HG03575 (cell line): ENCODE results near the gene CRELD1.
"Not testable (repeated sequence)": the region's sequence is repeated elsewhere in the genome, so short reads cannot be mapped to it uniquely, and the experiment has no call there.

Experiments used
- ATAC-seq: cut with Tn5 transposase; IDR thresholded peaks from one replicate; pipeline ENCODE4 v1.9.1; 2021; ENCODE audit not compliant: unreplicated experiment, insufficient number of reproducible peaks, low FRiP score; ENCODE audit errors: extremely low read depth

CRELD1 gene, protein sequence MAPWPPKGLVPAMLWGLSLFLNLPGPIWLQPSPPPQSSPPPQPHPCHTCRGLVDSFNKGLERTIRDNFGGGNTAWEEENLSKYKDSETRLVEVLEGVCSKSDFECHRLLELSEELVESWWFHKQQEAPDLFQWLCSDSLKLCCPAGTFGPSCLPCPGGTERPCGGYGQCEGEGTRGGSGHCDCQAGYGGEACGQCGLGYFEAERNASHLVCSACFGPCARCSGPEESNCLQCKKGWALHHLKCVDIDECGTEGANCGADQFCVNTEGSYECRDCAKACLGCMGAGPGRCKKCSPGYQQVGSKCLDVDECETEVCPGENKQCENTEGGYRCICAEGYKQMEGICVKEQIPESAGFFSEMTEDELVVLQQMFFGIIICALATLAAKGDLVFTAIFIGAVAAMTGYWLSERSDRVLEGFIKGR

DNA sequence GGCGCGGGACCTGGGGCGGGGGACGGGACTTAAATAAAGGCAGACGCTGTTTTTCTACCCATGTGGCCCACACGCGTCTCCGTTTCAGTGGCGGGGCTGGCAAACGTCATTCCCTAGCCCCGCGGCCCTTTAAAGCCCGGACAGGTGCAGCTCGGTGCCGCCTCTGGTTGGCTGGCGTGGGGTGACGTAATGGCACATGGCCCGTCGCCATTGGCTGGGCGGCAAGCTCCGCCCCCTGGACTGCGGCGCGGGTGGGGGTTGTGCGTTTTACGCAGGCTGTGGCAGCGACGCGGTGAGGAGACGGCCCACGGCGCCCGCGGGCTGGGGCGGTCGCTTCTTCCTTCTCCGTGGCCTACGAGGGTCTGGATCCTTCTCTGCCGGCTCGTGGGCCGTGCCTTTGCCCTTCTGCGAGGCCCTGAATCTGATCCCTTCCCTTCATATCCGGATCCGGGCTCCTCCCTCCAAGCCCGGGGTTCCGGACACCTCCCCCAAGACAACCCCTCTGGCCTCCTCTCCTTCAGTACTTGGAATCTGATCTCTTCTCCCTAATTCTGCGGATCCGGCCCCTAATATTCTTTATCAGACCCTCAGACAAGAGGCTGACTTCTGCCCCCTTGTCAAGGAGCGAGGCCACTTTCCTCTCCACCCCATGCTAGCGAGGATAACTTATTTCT, at the start of gene CRELD1:
CRELD1 (plus strand) TSS at position 274 of the 674 bp plus-strand sequence. CDS start 605 bp downstream, outside the sequence.
- peak; percentile 86 for ATAC-seq

DNA sequence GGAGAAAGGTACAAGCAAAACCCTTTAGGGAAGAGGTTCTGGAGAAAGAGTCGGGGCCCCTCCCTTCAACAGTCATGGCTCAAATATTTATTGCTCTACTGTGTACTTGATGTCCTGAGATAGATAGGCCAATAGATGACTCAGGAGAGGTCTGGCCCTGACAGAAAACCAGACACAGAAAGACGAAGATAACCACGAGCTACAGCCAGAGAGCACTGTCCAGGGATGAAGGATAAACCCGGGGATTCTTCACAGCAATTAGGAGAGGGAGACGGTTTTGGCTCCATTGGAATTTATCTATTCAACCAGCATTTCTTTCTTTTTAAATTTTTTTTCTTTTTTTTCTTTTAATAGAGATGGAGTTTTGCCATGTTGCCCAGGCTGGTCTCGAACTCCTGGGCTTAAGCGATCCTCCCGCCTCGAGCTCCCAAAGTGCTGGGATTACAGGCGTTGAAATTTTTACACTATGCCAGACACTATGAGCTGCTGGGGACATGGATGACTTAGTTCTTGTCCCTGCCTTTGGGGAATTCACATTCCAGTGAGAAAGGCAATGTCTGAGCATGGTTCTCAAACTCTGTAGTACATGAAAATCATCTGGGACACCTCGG, 49.0 kb upstream of the CRELD1 start:
- ATAC-seq = no peak

DNA sequence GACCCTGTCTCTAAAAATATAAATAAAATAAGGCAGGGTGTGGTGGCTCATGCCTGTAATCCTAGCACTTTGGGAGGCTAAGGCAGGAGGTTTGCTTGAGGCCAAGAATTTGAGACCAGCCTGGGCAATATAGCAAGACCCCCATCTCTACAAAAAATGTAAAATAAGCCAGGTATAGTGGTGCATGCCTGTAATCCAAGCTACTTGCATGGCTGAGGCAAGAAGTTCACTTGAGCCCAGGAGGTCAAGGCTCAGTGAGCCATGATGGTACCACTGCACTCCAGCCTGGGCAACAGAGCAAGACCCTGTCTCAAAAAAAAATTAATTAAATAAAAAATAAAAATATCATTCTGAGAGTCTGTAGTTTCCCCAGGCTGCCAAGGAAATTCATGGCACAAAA, 47.3 kb upstream of the CRELD1 start:
- ATAC-seq = no peak

DNA sequence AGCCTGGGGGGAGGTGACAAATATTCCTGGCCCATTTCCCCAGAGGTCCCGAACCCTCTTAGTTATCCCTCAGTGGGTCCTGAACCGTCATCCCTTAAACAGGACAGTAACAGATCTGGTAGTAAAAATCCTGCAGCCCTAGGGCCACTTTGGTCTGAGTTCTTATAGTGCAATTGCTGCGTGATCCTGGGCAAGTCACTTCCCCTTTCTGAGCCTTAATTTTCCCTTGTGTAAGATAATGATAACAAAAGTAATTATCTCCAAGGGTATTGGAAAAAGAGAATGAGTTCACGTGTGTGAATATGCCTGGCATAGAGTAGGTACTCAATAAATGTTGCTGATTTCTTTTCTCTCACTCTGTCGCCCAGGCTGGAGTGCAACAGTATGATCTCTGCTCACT, 46.2 kb upstream of the CRELD1 start:
- no peak for ATAC-seq

DNA sequence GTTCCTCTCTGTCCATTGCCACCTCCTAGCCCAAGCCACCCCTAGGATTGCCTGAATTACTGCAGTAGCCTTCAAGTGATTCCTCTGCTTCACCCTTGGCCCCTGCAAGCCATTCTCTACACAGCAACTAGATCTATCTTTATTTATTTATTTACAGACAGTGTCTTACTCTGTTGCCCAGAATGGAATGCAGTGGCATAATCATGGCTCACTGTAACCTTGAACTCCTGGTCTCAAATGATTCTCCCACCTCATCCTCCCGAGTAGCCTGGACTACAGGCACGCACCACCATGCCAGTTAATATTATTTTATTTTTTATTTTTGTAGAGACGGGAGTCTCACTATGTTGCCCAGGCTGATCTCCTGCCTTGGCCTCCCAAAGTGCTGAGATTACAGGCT, 45.1 kb upstream of the CRELD1 start:
- ATAC-seq = no peak

DNA sequence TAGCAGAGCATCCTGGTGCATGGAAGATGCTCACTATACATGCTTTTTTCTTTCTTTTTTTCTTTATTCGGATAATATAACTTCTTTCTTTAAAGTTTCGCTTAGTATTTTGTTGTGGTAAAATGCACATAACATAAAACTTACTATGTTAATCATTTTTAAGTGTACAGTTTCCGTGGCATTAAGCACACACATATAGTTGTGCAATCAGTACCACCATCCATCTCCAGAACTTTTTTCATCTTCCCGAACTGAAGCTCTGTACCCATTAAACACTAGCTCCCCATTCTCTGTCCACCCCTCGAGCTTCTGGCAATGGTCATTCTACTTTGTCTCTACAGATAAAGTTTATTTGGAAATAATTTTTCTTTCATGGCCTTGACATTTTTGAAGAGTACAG, 44.2 kb upstream of the CRELD1 start:
- ATAC-seq = no peak

DNA sequence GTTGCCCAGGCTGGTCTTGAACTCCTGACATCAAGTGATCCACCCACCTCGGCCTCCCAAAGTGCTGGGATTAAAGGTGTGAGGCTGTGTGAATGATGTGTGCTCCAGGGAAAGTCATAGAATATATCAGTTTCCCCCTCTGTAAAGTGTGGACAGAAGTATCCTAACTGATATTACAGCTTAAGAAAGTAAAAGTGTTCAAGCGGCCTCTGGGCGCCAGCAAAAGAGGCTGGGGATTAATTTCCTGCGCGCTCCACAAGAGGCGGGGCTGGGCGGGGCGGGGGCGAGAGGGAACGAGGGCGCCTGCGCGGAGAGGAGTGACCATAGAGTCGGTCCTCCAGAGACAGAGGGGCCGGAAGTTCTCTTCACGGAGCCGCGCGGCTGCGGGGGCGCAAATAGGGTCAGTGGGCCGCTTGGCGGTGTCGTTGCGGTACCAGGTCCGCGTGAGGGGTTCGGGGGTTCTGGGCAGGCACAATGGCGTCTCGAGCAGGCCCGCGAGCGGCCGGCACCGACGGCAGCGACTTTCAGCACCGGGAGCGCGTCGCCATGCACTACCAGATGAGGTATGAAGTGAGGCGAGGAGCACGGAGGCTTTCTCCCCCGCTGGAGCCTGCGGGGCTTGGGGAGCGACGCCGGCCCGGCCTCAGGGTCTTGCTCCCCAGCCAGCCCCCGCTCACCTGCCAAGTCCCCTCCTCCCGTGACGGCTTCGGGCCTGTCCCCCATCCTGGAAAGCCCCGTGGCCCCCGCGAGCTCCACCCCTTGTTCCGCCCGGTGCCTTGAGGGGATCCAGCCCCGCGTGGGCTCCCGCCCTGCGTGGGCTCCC, 43.2 kb upstream of the CRELD1 start, which contains the start of gene JAGN1:
JAGN1 (plus strand) TSS at position 362 of the 823 bp plus-strand sequence; CDS start at position 475, 113 bp downstream.
- no peak for ATAC-seq

DNA sequence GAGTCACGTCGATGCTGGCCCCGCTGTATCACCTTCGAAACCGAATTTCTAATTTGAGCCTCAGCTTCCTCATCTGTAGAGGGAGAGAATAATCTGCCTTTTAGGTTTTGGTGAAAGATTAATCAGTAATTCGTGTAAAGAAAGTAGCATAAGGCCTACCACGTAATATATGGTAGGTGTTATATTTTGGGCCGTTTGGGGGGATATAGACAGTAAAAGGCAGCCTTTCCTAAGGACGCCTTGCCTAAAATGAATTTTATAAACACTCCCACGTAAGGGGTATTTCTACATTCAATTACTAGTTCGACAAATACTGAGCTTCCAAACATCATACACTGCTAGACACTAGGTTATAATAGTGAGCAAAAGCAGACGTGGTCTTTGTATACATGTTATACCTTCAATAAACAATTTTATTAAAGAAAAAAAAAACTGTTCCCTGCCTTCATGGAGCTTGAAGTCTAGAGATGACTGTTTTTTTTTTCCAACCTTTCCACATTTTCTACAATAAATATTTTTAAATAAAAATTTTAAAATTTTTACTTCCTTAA, 42.5 kb upstream of the CRELD1 start:
- no peak for ATAC-seq

DNA sequence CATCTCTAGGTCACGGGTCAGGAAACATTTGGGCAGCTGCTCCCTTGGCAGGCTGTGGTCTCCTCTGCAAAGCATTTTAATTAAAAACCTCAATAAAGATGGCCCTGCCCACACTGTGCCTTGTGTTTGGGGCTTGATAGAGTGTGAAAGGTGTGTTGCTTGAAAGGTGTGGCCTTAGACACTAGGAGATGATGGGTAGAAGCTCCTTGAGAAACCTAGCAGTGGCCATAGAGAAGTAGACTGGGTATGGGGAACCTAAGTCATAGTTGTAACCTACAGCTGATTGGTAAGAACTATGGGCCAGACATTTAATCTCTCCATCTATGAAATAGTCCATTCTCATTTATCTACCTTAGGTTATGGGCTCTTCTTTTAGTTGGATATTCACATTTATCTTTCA, 39.9 kb upstream of the CRELD1 start:
- ATAC-seq = no peak

DNA sequence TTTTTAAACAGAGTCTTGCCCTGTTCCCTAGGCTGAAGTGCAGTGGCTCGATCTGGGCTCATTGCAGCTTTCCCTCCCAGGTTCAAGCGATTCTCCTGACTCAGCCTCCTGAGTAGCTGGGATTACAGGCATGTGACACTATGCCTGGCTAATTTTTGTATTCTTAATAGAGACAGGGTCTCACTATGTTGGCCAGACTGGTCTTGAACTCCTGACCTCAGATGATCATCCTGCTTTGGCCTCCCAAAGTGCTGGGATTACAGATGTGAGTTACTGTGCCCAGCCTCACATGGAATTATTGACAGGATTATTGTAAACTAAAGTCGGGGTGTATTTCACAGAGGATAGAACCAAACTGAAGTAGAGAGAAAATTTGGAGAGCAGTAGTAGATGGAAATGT, 37.9 kb upstream of the CRELD1 start:
- ATAC-seq = not testable (repeated sequence)

DNA sequence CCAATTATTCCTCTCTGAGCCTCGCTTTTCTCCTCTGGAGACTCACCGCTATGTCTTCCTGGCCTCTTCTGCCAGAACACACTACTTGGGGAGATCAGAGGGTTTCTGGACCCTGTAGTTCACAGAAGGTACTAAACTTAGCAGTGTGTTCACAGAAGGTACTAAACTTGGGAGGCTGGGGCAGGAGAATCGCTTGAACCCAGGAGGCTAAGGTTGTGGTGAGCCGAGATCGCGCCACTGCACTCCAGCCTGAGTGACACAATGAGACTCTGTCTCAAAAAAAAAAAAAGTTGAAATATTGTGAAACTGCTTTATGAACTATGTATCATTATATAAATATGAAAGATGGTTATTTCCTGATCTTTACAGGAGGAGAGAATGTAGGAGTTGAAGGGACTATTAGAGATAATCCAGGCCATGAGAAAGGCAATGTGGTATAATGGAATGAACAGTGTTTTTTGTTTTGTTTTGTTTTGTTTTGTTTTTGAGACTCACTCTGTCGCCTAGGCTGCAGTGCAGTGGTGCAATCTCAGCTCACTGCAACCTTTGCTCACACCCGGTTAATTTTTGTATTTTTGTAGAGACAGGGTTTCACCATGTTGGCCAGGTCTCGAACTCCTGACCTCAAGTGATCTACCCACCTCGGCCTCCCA, 36.8 kb upstream of the CRELD1 start:
- not testable (repeated sequence) for ATAC-seq

DNA sequence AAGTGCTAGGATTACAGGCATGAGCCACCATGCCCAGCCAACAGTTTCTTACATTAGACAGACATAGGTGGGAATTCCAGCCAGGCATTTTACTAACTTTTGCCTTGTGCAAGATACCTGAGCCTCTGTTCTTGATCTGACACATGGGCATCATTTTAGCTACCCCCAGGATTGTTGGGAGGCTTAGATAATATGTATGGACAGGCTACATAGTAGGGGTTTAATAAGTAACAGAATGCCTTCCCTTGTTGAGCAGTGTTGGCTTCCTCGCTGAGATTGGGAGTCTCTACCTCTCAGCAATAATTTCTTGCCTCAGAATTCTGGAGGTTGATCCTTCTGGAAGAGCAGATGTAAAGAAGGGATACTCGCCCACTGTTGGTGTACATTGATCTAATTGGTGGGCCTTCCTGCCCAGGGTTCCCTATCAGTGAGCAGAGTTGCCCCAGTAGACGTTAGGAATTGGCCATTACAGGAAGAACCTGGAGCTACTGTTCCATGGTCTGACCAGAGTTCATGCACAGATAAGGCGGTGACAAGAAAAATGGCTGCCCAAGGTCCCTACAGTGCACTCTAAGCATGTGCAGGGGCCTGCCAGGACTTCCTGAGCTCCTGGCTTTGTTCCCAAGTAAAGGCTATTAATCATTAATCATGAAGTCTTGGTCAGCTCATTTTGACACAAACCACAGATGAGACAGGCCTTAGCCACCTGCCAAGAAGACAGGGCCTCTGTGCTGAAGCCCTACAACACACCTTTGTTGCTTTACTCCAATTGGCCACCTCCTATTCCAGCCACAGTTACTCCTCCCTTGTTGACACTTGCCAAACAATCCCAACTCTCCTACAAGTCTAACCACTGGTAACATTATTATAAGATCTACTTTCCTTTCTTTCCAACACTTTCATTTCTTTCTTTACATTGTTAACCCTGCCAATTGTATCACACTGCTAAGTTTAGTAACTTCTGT, 35.9 kb upstream of the CRELD1 start:
- no peak for ATAC-seq

DNA sequence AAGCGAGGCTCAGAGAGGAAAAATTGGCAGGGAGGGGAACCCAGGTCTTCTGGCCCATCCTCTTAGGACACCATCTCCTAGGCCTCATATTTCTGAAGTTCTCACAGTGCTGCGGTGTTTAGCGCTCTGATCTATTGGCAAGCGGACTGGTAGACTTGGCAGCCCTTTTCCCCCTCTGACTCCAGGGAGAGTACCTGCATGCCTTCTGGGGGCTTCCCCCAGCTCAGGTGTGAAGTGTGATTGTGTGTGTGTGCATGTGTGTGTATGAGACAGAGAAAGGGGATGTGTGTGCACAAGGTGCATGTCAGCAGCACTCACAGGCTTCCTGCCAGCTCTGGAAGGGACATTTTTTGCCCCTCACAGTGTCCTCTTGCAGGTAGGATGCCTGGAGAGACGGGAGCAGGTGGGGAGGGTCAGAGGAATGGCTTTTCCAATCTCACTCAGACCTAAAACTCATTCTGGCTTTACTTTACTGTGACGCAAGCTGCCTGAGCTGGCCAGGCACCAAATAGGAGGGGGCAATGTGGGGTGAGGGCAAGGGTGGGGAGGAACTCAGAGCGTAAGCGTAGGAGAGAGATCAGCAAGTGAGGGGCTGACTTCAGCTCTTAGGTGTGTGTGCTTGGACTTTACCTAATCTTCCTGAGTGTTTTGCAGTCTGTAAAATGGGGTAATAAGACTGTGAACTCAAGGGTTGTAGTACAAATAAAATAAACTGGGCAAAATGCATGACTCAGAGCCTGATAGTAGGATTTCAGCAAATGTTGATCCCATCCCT, 35.0 kb upstream of the CRELD1 start:
- ATAC-seq = no peak

DNA sequence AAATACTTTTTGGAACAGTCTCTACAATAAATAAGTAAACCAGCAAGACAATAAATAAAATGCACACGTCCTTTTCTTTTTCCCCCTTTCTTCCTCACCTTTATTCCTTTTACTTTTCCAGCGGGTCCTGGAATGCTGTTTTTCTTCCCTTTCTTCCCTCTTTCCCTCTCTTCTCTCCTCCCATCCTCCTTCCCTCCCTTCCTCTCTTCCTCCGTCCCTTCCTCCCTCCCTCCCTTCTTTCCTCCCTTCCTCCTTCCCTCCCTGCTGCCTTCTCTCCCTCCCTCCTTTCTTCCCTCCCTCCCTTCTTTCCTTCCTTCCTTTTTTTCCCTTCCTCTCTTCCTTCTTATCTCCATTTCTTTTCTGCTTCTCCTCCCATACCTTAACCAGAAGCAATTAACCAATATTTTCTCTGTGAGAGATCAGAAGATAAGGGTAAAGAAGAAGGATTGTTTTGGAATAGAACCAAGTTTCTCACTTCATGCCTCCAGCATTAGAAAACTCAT, 34.3 kb upstream of the CRELD1 start:
- ATAC-seq = no peak

DNA sequence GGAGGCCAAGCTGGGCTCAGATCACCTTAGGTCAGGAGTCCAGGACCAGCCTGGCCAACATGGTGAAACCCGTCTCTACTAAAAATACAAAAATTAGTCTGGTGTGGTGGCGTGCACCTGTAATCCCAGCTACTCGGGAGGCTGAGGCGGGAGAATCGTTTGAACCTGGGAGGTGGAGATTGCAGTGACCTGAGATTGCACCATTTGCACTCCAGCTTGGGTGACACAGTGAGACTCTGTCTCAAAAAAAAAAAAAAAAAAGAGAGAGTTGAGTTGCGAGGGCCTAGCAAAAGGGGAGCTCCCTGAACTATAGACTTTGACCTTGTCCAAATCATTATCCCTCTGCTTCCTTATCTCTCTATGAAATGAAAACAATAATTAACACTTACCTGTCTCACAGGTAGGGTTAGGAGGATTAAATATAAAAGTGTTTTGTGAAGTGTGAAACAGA, 32.6 kb upstream of the CRELD1 start:
- ATAC-seq = not testable (repeated sequence)

DNA sequence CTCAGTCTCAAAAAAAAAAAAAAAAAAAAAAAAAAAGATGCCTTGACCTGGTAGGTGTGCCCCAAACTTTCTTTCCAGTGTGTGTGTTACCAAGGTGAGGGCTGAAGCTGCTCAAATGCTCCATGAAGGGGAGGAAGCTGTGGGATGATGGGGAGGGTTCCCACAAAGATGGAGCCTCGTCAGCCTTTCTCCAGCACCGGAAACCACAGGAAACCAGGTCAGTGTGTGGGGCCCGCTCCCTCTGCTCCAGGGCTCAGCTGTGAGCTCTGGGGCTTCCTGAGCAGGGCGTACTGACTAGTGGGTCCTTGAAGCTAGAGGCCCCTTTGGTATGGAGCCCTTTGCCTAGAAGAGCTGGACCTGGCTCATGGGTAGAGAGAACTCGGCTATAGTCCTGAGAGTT, 31.7 kb upstream of the CRELD1 start:
- ATAC-seq = no peak
